G401 (cell line): ENCODE measurements around the gene BTNL3. TPM values are rescaled to one million over a fixed set of nuclear protein-coding genes. Genes with fewer than 3 reads are reported as not detected.
"Not testable (repeated sequence)": the region's sequence is repeated elsewhere in the genome, so short reads cannot be mapped to it uniquely, and the experiment has no call there.

ENCODE experiments used
- DNase-seq: peaks from one replicate; pipeline ENCODE4 v3.0.0-alpha.2; 2015; ENCODE audit warnings: low spot score
- in situ Hi-C: cut with HindIII; loops from 2 replicates; pipeline ENCODE4 v1.10.0; 2016; ENCODE audit warnings: low sequenced_read_pairs, mixed read lengths
- total RNA-seq: library from RNA; depleted of rRNA; stranded (reverse); fragments of >200 nt; shearing (Covaris generic); gene quantifications from 2 replicates; pipeline ENCODE4 v1.2.3, GENCODE V29; 2014; rRNA removed

BTNL3 gene
- not detected in 2 replicates for total RNA-seq

GRCh38 chr5:180988592-180988991 lies at the start of gene BTNL3:
Gene BTNL3, plus strand, starts transcription at chr5:180988846. Its CDS starts 183 bp downstream, at chr5:180989029.
- in situ Hi-C loops: no loop called here
- DNase-seq: no peak

- in situ Hi-C loops: no loop called here
- no peak for DNase-seq
These were observed 38.2 kb upstream of the BTNL3 start for GRCh38 chr5:180950291-180950949.

- DNase-seq: no peak
- in situ Hi-C loops: no loop called here
These were observed 29.0 kb upstream of the BTNL3 start for GRCh38 chr5:180959661-180960060.

- no peak for DNase-seq
- in situ Hi-C loops: no loop called here
These were observed 28.4 kb upstream of the BTNL3 start for GRCh38 chr5:180960209-180960608.

- in situ Hi-C loops: no loop called here
- no peak for DNase-seq
These were observed 19.2 kb upstream of the BTNL3 start for GRCh38 chr5:180969406-180969805.

GRCh38 chr5:180970336-180970735 lies 18.3 kb upstream of the BTNL3 start:
- in situ Hi-C loops: no loop called here
- DNase-seq: no peak

GRCh38 chr5:180970875-180971274 lies 17.8 kb upstream of the BTNL3 start:
- no peak for DNase-seq
- in situ Hi-C loops: no loop called here

GRCh38 chr5:180974612-180975315 lies 13.9 kb upstream of the BTNL3 start:
- no peak for DNase-seq
- in situ Hi-C loops: no loop called here

GRCh38 chr5:180975338-180975737 lies 13.3 kb upstream of the BTNL3 start:
- in situ Hi-C loops: no loop called here
- DNase-seq: no peak

- in situ Hi-C loops: no loop called here
- no peak for DNase-seq
These were observed 12.1 kb upstream of the BTNL3 start for GRCh38 chr5:180976518-180976917.

GRCh38 chr5:180977852-180978251 lies 10.8 kb upstream of the BTNL3 start:
- in situ Hi-C loops: no loop called here
- no peak for DNase-seq

GRCh38 chr5:180982008-180982741 lies 6.5 kb upstream of the BTNL3 start:
- in situ Hi-C loops: no loop called here
- no peak for DNase-seq

GRCh38 chr5:180988016-180988415 lies 630 bp upstream of the BTNL3 start:
- no peak for DNase-seq
- in situ Hi-C loops: no loop called here

- in situ Hi-C loops: no loop called here
- no peak for DNase-seq
These were observed 1.6 kb downstream of the BTNL3 start for GRCh38 chr5:180990086-180990881.

- in situ Hi-C loops: no loop called here
- DNase-seq: no peak
These were observed 2.2 kb downstream of the BTNL3 start for GRCh38 chr5:180990882-180991242.

GRCh38 chr5:181001947-181002346 lies 13.3 kb downstream of the BTNL3 start:
- DNase-seq: no peak
- in situ Hi-C loops: no loop called here

GRCh38 chr5:181005791-181006190 lies 17.1 kb downstream of the BTNL3 start:
- no peak for DNase-seq
- in situ Hi-C loops: no loop called here

- no peak for DNase-seq
- in situ Hi-C loops: no loop called here
These were observed 19.5 kb downstream of the BTNL3 start for GRCh38 chr5:181008136-181008535.

GRCh38 chr5:181010018-181010417 lies 21.4 kb downstream of the BTNL3 start:
- in situ Hi-C loops, DNase-seq: not testable (repeated sequence)
